ENCODE data around the gene AKR1D1.

DNA sequence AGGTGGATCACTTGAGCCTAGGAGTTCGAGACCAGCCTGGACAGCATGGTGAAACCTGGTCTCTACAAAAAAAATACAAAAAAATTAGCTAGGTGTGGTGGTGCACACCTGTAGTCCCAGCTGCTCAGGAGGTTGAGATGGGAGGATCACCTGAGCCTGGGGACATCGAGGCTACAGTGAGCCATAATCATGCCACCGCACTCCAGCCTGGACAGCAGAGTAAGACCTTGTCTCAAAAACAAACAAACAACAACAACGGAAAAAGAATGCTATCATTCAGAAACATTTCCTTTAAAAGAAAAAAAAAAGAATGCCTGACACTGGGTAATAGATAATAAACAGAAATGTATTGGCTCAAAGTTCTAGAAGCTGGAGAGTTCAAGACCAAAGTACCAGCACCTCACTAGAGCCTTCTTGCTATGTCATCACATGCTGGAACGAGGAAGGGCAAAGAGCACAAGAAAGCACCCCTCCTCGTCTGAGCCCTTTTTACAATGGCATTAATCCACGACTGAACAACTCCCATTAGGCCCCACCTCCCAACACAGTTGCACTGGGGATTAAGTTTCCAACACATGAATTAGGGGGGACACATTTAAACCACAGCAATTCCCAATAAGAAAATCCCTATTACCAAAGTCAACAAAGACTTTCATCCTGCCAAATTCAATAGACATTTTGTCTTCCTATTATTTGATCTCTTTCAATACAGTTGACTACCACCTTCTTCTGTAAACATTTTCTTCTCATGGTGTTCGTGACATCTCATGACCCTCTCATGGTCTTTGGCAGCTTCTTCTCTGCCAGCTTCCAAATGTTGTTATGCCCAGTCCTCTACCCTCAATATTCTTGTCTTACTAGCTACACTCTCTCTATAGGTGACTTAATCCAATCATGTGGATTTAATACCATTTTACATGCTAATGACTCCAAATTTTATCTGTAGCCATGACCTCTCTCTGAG, 20.0 kb downstream of the AKR1D1 start:
- TF ChIP-seq, protein P1, sequence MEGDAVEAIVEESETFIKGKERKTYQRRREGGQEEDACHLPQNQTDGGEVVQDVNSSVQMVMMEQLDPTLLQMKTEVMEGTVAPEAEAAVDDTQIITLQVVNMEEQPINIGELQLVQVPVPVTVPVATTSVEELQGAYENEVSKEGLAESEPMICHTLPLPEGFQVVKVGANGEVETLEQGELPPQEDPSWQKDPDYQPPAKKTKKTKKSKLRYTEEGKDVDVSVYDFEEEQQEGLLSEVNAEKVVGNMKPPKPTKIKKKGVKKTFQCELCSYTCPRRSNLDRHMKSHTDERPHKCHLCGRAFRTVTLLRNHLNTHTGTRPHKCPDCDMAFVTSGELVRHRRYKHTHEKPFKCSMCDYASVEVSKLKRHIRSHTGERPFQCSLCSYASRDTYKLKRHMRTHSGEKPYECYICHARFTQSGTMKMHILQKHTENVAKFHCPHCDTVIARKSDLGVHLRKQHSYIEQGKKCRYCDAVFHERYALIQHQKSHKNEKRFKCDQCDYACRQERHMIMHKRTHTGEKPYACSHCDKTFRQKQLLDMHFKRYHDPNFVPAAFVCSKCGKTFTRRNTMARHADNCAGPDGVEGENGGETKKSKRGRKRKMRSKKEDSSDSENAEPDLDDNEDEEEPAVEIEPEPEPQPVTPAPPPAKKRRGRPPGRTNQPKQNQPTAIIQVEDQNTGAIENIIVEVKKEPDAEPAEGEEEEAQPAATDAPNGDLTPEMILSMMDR (conservative IDR thresholded peaks at IDR 0.05), result no peak
- no peak for TF ChIP-seq EZH2 (IDR thresholded peaks at IDR 0.05; ENCODE audit: low read depth)

All from PC-9 (cell line).